Mesendoderm (in vitro differentiated cells): Measurements from ENCODE around the gene GNAQ.

ENCODE experiments used
- DNase-seq: peaks from one replicate; pipeline ENCODE4 v3.0.0; 2013
- H2AK5ac ChIP-seq: 2 replicates; pipeline ENCODE4 v1.6.1; 2013; ENCODE audit warnings: low read length, inconsistent platforms
- H2BK120ac ChIP-seq: 2 replicates; pipeline ENCODE4 v1.6.1; 2013; ENCODE audit warnings: low read depth, mild to moderate bottlenecking, low read length, moderate library complexity, mixed read lengths
- H2BK15ac ChIP-seq: replicated peaks from 2 replicates; pipeline ENCODE4 v1.6.1; 2013; ENCODE audit warnings: low read depth, mild to moderate bottlenecking, moderate library complexity
- H2BK5ac ChIP-seq: 2 replicates; pipeline ENCODE4 v1.6.1; 2013; ENCODE audit warnings: low read length, inconsistent platforms
- H3K18ac ChIP-seq: 2 replicates; pipeline ENCODE4 v1.6.1; 2013; ENCODE audit warnings: mild to moderate bottlenecking, low read length, mixed read lengths
- H3K23ac ChIP-seq: one replicate; pipeline ENCODE4 v1.6.1; 2013; ENCODE audit warnings: low read length
- H3K27ac ChIP-seq: 2 replicates; pipeline ENCODE4 v1.5.1; 2013; ENCODE audit warnings: low read depth, mild to moderate bottlenecking, inconsistent platforms, low read length, moderate library complexity
- H3K27me3 ChIP-seq: 2 replicates; pipeline ENCODE4 v1.6.1; 2013; ENCODE audit warnings: low read length, control low read depth, mild to moderate bottlenecking, inconsistent platforms; ENCODE audit not compliant: insufficient read depth, poor library complexity
- H3K36me3 ChIP-seq: 2 replicates; pipeline ENCODE4 v1.6.1; 2013; ENCODE audit warnings: low read length, inconsistent platforms; ENCODE audit not compliant: control insufficient read depth, insufficient read depth
- H3K4ac ChIP-seq: one replicate; pipeline ENCODE4 v1.6.1; 2013; ENCODE audit warnings: low read depth, mild to moderate bottlenecking, low read length, moderate library complexity
- H3K4me1 ChIP-seq: 2 replicates; pipeline ENCODE4 v1.6.1; 2013; ENCODE audit warnings: low read depth, low read length, inconsistent platforms; ENCODE audit not compliant: control insufficient read depth
- H3K4me2 ChIP-seq: 2 replicates; pipeline ENCODE4 v1.6.1; 2013; ENCODE audit warnings: low read length
- H3K4me3 ChIP-seq: 2 replicates; pipeline ENCODE4 v1.5.1; 2013; ENCODE audit warnings: mild to moderate bottlenecking, low read length
- H3K56ac ChIP-seq: one replicate; pipeline ENCODE4 v1.6.1; 2013; ENCODE audit warnings: low read length
- H3K79me1 ChIP-seq: 2 replicates; pipeline ENCODE4 v1.6.1; 2013; ENCODE audit warnings: low read length, inconsistent platforms
- H3K79me2 ChIP-seq: 2 replicates; pipeline ENCODE4 v1.6.1; 2013; ENCODE audit warnings: mild to moderate bottlenecking, low read length; ENCODE audit not compliant: control insufficient read depth, insufficient read depth
- H3K9ac ChIP-seq: 2 replicates; pipeline ENCODE4 v1.6.1; 2013; ENCODE audit warnings: low read length, inconsistent platforms
- H4K5ac ChIP-seq: one replicate; pipeline ENCODE4 v1.6.1; 2013; ENCODE audit warnings: low read length
- H4K8ac ChIP-seq: one replicate; pipeline ENCODE4 v1.6.1; 2013; ENCODE audit warnings: low read depth, mild to moderate bottlenecking, control low read depth, low read length, moderate library complexity
- WGBS: extraction: QIAGEN DNeasy Blood & Tissue Kit; methylation state at CpG from one replicate; pipeline ENCODE4 v1.1.7; 2013; ENCODE audit warnings: low lambda C conversion rate, missing lambda C conversion rate; ENCODE audit not compliant: insufficient coverage; ENCODE audit errors: extremely low coverage; 5-methylcytosine and 5-hydroxymethylcytosine counted together

GNAQ gene

GRCh38 chr9:78030553-78031443 is 813 bp downstream of the GNAQ start:
- peak; percentile 79 for DNase-seq
- peak overlapping the region; percentile 92 for H3K9ac ChIP-seq
- peak overlapping the region; percentile 90 for H3K23ac ChIP-seq
- WGBS: no CpG with 5 or more reads among the region's 91 CpGs
- peak overlapping the region; percentile 61 for H2BK5ac ChIP-seq
- peak overlapping the region; percentile 82 for H2BK120ac ChIP-seq
- peak overlapping the region; percentile 88 for H3K4me2 ChIP-seq
- no peak overlapping the region for H2AK5ac ChIP-seq
- no peaks in the 10 kb centered on the region for H3K36me3 ChIP-seq
- H4K5ac ChIP-seq: no peak overlapping the region
- peak overlapping the region; percentile 84 for H3K4ac ChIP-seq
- peak overlapping the region; percentile 75 for H3K4me3 ChIP-seq
- H3K79me2 ChIP-seq: peaks cover 31% of the 10 kb centered on the region
- H4K8ac ChIP-seq: peak overlapping the region; percentile 39
- H3K27me3 ChIP-seq: no peaks in the 10 kb centered on the region
- H3K18ac ChIP-seq: peak overlapping the region; percentile 96
- no peaks in the 10 kb centered on the region for H3K79me1 ChIP-seq
- H3K4me1 ChIP-seq: no peaks in the 10 kb centered on the region
- peak overlapping the region; percentile 92 for H3K56ac ChIP-seq
- H3K27ac ChIP-seq: peak overlapping the region; percentile 96
- no peak overlapping the region for H2BK15ac ChIP-seq

- H3K27me3 ChIP-seq: no peaks in the 10 kb centered on the region
- no peaks in the 10 kb centered on the region for H3K4me1 ChIP-seq
- H3K79me2 ChIP-seq: peaks cover 36% of the 10 kb centered on the region
- peak overlapping the region; percentile 23 for H3K27ac ChIP-seq
- peak overlapping the region; percentile 88 for H3K4me2 ChIP-seq
- H2AK5ac ChIP-seq: no peak overlapping the region
- peak overlapping the region; percentile 92 for H3K9ac ChIP-seq
- WGBS: no CpG with 5 or more reads among the region's 8 CpGs
- H3K23ac ChIP-seq: peak overlapping the region; percentile 90
- no peak overlapping the region for H3K4ac ChIP-seq
- H2BK120ac ChIP-seq: no peak overlapping the region
- no peaks in the 10 kb centered on the region for H3K79me1 ChIP-seq
- H3K36me3 ChIP-seq: no peaks in the 10 kb centered on the region
- peak overlapping the region; percentile 92 for H3K56ac ChIP-seq
- H4K8ac ChIP-seq: no peak overlapping the region
- peak; percentile 75 for DNase-seq
- no peak overlapping the region for H2BK15ac ChIP-seq
- H2BK5ac ChIP-seq: no peak overlapping the region
- no peak overlapping the region for H4K5ac ChIP-seq
- H3K18ac ChIP-seq: no peak overlapping the region
- H3K4me3 ChIP-seq: peak overlapping the region; percentile 75
Observed at GRCh38 chr9:78030296-78030552, 1.4 kb downstream of the GNAQ start.

DNA sequence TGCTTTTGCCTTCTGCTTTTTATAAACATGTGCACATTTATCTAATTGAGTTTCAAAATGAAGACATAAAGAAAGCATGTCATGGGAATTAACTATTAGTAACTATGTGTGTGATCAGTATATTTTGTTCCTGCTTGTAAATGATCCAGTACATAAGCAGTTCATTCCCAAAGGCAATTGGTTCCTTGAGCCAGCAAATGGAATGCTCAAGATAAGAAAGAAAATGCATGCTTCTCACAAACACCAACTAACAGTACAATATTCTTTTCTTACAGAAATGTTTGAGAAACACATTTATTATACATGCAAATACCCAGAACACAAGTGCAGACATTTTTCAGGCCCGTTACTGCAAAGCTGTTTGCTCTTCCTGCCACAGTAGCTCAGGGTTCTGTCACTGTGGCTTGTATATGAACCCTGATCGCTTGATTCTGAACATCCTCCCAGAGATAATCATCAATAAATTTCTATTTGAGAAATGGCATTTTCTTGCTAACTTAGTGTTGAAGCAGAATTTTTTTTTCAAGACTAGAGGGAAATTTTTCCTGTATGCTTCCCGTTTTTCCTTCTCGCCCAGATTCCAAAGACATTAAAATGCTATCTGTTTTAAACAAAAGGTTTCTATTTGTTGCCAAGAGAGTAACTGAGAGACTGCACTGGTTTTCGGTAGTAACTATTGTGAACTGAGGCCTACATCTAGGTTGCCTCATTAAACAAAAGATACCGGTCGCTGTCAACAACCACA is 1.9 kb downstream of the GNAQ start:
- Histone ChIP-seq H2BK15ac (no peak overlapping the region), H3K4ac (no peak overlapping the region), H3K4me3 (peak overlapping the region; percentile 75), H3K4me1 (no peaks in the 10 kb centered on the region), H4K5ac (no peak overlapping the region), H3K18ac (no peak overlapping the region), H3K56ac (peak overlapping the region; percentile 92), H2BK120ac (no peak overlapping the region), H3K79me2 (peaks cover 38% of the 10 kb centered on the region), H3K27me3 (no peaks in the 10 kb centered on the region), H3K27ac (peak overlapping the region; percentile 23), H3K36me3 (no peaks in the 10 kb centered on the region), H3K4me2 (peak overlapping the region; percentile 88), H3K79me1 (no peaks in the 10 kb centered on the region), H2BK5ac (no peak overlapping the region), H3K9ac (peak overlapping the region; percentile 92), H4K8ac (no peak overlapping the region), H3K23ac (peak overlapping the region; percentile 90), H2AK5ac (no peak overlapping the region)
- WGBS: no CpG with 5 or more reads among the region's 7 CpGs
- DNase-seq: no peak

DNA sequence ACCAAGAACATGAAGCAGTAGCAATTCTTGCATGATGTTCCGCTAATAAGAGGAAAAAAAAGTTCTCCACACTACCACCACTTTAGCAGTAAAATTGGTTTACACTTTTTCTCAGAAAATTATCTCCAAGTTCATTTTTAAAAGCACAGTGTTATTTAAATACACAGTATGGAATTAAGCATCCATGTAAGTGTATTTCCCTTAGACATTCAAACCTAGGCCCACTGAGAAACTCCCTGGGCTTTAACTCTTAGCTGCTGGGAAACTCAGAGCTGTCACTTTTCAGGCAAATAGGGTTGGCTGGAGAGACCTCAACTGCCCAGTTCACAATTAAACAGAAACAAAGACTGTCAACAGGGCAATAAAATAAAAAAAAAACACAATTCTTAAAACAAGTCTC is 2.7 kb downstream of the GNAQ start:
- Histone ChIP-seq H3K56ac (no peak overlapping the region), H3K4me1 (no peaks in the 10 kb centered on the region), H3K4me2 (no peak overlapping the region), H3K4ac (no peak overlapping the region), H3K79me1 (no peaks in the 10 kb centered on the region), H2BK5ac (no peak overlapping the region), H4K8ac (no peak overlapping the region), H3K36me3 (no peaks in the 10 kb centered on the region), H3K4me3 (no peak overlapping the region), H2AK5ac (no peak overlapping the region), H4K5ac (no peak overlapping the region), H3K23ac (no peak overlapping the region), H3K79me2 (peaks cover 46% of the 10 kb centered on the region), H2BK15ac (no peak overlapping the region), H3K9ac (no peak overlapping the region), H2BK120ac (no peak overlapping the region), H3K27me3 (no peaks in the 10 kb centered on the region), H3K18ac (no peak overlapping the region), H3K27ac (no peak overlapping the region)
- DNase-seq: no peak
- WGBS: no CpG with 5 or more reads among the region's 1 CpG

DNA sequence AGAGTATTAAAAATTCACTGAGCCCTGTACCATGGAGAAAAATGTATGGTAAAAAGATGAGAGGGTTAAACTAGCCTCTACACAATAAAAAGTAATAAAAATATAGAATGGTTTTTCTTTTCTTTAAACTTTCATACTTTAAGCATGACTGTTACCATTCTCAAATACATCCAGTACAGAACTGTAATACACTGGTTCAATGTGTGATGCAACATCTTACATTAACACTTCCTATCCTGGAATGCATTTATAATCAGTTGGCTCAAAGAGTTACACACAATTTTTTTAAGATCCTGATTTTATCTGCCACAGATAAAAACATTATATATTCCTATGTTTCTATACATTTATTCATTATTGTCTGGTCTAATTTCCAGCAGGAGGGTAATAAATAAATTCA is 4.7 kb downstream of the GNAQ start:
- H2BK15ac ChIP-seq: no peak overlapping the region
- no peak overlapping the region for H3K27ac ChIP-seq
- H3K4me1 ChIP-seq: peaks cover 8% of the 10 kb centered on the region
- H3K18ac ChIP-seq: no peak overlapping the region
- H3K4me2 ChIP-seq: no peak overlapping the region
- no peak overlapping the region for H4K5ac ChIP-seq
- H2BK5ac ChIP-seq: no peak overlapping the region
- no peak overlapping the region for H2AK5ac ChIP-seq
- no peaks in the 10 kb centered on the region for H3K36me3 ChIP-seq
- no peak for DNase-seq
- H4K8ac ChIP-seq: no peak overlapping the region
- peaks cover 62% of the 10 kb centered on the region for H3K79me2 ChIP-seq
- H3K56ac ChIP-seq: no peak overlapping the region
- H3K27me3 ChIP-seq: no peaks in the 10 kb centered on the region
- H3K4me3 ChIP-seq: no peak overlapping the region
- peaks cover 5% of the 10 kb centered on the region for H3K79me1 ChIP-seq
- no peak overlapping the region for H3K23ac ChIP-seq
- no peak overlapping the region for H3K9ac ChIP-seq
- no peak overlapping the region for H3K4ac ChIP-seq
- no peak overlapping the region for H2BK120ac ChIP-seq
